Hematopoietic multipotent progenitor cell (in vitro differentiated cells): Measurements from ENCODE around the gene DKC1. TPM values are rescaled to one million over a fixed set of nuclear protein-coding genes. Genes with fewer than 3 reads are reported as not detected.
"Not testable (repeated sequence)": the region's sequence is repeated elsewhere in the genome, so short reads cannot be mapped to it uniquely, and the experiment has no call there.

Experiments used
- DNase-seq, 3 donors: peaks; one replicate each; pipeline ENCODE4 v3.0.0-alpha.2; 2011 to 2015; ENCODE audit warnings: low read depth in 2 of 3, low spot score in 2 of 3
- small RNA-seq: library from RNA; depleted of rRNA; stranded (forward); fragments of <200 nt; gene quantifications from one replicate; pipeline ENCODE3, GENCODE V24; 2012
- total RNA-seq: library from RNA; depleted of rRNA; stranded (reverse); fragments of >200 nt; gene quantifications from one replicate; pipeline ENCODE4 v1.2.3, GENCODE V29; 2012

The DKC1 gene
- total RNA-seq, 1 donor: 45.2 TPM

GRCh38 chrX:154815274-154815818, 52.7 kb downstream of the DKC1 start:
- DNase-seq: no peak

- not testable (repeated sequence) for DNase-seq
Measured at GRCh38 chrX:154816326-154816898, 53.7 kb downstream of the DKC1 start.

GRCh38 chrX:154817048-154817618, 54.5 kb downstream of the DKC1 start:
- DNase-seq: not testable (repeated sequence)

- no peak for DNase-seq
Measured at GRCh38 chrX:154818916-154819770, 56.5 kb downstream of the DKC1 start.

- DNase-seq: no peak
Measured at GRCh38 chrX:154819771-154820341, 57.2 kb downstream of the DKC1 start.

- no peak for DNase-seq
Measured at GRCh38 chrX:154821523-154821922, 58.9 kb downstream of the DKC1 start.

GRCh38 chrX:154822029-154822428, 59.4 kb downstream of the DKC1 start:
- DNase-seq: no peak

GRCh38 chrX:154824638-154825037, 62.0 kb downstream of the DKC1 start:
- no peak for DNase-seq

GRCh38 chrX:154825586-154825985, 62.9 kb downstream of the DKC1 start:
- not testable (repeated sequence) for DNase-seq

Small RNA genes lying within 50 kb of the gene (small RNA-seq; reads per million reads assigned to genes)
- gene SNORA36A: not detected

Other genes with a start within 250 kb of the DKC1 start
- gene FAM3A, start 246.6 kb upstream of the DKC1 start, total RNA-seq: 43.9 TPM
- 110 TPM for gene G6PD, start 216.0 kb upstream of the DKC1 start, total RNA-seq
- gene IKBKG, start 215.2 kb upstream of the DKC1 start, total RNA-seq: 13.2 TPM
- not detected for gene CTAG1A, start 177.7 kb upstream of the DKC1 start, total RNA-seq
- not detected for gene CTAG1B, start 143.6 kb upstream of the DKC1 start, total RNA-seq
- gene CTAG2, start 109.3 kb upstream of the DKC1 start, total RNA-seq: not detected
- gene GAB3, start 11.8 kb upstream of the DKC1 start, total RNA-seq: 49.5 TPM
- gene MPP1, start 42.6 kb downstream of the DKC1 start, total RNA-seq: 154 TPM
- not detected for gene SMIM9, start 71.8 kb downstream of the DKC1 start, total RNA-seq
- gene F8A1, start 123.5 kb downstream of the DKC1 start, total RNA-seq: 6.7 TPM